GM21528 (cell line): ENCODE results near the gene PPIAL4G.
"Not testable (repeated sequence)": the region's sequence is repeated elsewhere in the genome, so short reads cannot be mapped to it uniquely, and the experiment has no call there.

Experiments used
- ATAC-seq: cut with Tn5 transposase; IDR thresholded peaks from one replicate; pipeline ENCODE4 v1.9.1; 2021; ENCODE audit warnings: mild to moderate bottlenecking, moderate library complexity; ENCODE audit not compliant: unreplicated experiment, low FRiP score

PPIAL4G gene

DNA sequence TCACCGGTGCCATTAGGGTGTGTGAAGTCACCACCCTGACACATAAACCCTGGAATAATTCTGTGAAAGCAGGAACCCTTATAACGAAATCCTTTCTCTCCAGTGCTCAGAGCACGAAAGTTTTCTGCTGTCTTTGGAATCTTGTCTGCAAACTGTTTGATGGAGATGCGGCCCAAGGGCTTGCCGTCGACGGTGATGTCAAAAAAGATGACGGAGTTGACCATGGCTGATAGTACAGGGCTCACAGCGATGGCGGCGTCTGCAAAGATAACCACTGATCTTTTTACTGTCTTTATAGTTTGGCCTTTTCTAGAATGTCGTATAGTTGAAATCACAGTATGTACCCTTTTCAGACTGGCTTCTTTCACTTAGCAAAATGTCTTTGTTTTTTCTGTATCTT is at the start of gene PPIAL4G:
Gene PPIAL4G (minus strand): TSS at position 274 of the 400 bp plus-strand sequence. CDS start 50 bp downstream, at position 224.
- ATAC-seq: not testable (repeated sequence)

DNA sequence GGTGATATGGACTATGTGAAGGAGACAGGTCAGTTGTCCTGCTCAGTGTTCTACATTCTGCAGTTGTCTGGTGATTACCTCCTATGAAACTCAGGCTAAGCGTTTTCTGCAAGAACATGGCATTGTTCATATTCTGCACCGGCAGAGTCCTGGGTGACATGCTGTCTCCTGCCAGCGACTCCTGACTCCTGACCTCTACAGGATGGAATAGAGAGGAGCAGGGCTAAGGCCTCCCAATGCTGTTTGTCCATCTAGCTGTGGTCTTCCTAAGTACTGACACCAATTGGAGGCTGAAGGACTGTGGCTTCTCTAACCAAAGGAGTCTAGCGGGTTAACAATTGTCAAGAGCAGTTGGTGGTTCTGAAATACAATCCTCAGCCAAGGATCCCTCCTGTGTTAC is 49.1 kb upstream of the PPIAL4G start:
- ATAC-seq: not testable (repeated sequence)

DNA sequence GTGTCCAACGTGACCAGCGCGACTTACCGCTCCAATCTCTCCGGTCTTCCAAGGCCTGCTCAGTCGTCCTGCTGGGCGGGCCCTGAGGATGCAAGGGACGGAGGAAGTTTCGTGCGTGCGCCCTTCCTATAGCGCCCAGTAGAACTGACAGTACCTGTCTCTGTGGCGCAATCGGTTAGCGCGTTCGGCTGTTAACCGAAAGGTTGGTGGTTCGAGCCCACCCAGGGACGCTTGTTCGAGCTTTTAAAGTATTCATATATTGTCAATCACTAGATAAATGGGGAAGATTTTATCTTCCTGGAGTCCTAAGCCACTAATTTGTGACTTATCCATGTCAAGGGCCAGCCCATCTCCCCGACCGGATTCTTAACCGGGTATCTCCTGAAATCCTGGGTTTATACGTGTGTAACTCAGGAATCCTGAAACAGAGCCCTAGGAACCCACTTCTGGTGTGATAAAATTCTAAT is 46.0 kb upstream of the PPIAL4G start:
- ATAC-seq: not testable (repeated sequence)

DNA sequence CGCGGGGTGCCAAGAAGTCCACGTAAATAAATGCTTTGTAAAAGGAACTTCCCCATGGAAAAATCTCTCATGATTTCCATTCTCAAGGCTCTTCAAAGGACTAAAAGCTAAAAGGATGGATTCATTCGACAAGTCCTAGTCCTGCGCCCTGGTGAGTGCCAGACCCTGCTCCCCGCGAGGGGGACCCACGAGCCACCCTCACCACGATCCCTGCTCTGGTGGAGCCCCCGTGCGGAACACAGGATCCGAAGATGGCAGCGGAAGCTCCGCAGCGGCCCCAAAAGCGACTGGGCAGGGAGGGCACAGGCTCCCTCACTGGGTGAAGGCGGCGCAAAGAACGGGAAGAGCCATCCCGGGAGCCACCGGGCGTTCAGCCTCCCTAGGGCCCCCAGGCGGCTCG is 45.5 kb upstream of the PPIAL4G start:
- not testable (repeated sequence) for ATAC-seq

DNA sequence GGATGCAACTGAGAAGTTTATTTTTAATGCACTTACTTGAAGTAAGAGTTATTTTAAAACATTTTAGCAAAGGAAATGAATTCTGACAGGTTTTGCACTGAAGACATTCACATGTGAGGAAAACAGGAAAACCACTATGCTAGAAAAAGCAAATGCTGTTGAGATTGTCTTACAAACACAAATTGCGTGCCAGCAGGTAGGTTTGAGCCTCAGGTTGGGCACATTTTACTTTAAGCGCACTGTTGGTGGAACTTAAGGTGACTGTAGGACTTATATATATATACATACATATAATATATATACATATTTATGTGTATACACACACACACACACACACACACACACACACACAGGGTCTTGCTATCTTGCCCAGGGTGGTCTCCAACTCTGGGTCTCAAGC is 43.5 kb upstream of the PPIAL4G start:
- not testable (repeated sequence) for ATAC-seq

DNA sequence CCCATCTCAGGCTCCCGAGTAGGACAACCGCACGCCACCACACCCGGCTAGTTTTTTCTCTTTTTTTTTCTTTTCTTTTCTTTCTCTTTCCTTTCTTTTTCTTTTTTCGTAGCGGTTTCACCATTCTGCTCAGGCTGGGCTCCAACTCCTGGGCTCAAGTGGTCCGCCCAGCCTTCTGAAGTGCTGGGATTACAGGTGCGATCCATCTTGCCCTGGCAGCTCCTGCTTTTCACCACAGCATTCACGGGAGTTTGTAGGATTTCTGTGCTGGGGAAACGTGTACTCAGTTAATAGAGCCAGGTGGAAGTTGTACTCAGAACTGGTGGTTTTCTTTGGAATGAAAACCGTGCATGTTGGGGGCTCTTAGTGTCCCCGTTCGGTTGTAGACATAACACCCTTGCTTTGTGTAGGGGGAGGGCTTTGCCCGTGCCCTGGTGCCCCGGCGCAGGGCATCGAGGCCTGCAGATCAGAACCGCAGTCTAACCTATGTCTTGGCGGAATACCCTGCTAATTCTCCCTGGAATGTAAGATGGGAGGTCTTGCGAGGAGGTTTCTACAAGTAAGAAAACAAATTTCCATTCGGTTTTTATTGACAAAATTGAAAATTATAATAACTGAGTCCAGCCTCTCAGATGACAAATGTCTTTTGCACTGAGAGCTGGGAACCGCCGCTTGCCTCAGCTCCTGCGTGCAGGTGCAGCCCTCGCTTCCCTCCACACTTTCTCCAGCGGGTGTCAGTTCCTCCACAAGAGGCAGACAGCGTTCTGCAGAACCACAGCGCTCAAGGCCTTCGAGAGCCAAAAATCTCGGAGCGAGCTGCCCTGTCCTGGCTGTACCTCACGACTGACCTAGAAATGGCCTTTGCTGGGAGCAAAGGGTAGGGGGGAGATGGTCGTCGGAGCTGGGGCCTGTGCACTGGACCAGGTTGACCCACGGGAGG is 40.4 kb upstream of the PPIAL4G start:
- not testable (repeated sequence) for ATAC-seq

DNA sequence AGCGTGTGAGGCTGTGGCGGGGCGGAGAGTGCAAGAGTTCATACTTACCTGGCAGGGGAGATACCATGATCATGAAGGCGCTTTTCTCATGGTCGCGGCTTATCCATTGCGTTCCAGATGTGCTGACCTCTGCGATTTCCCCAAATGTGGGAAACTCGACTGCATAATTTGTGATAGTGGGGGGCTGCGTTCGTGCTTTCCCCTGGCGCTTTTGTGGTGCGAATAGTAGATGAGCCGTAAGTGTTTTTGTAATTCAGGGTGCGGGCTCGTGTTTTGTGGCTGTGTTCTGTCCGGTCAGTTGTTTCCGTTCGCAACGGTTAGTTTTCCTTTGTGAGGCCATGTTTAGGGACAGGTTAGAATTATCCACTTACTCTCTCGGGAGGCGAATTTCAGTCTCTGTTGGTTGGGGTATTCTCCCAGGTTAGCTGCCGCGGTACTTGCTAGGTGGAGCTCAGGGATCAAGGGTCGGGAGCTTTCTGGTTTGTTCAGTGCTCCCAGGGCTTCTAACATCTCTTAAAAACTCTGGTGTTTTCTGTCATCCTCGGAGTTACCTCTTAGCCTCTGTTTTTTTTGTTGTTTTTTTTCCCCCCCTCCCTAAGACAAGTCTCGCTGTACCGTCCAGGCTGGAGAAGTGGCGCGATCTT is 39.6 kb upstream of the PPIAL4G start:
- ATAC-seq: peak; percentile 87

DNA sequence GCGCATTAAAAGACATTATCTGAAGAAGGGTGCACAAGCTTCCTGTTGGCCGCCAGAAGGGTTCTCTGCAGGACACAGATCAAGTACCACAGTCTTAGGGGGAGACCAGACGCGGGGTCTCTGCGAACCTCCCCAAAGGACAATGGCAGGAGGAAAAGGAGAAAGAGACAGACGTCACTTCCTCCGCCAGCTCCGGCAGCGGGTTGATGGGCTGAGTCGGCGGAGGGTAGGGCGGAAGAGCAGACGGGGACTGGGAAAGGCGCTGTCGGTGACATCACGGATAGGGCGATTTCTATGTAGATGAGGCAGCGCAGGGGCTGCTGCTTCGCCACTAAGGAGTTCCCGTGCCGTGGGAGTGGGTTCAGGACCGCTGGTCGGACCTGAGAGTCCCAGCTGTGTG is 39.0 kb upstream of the PPIAL4G start:
- ATAC-seq: peak; percentile 46

DNA sequence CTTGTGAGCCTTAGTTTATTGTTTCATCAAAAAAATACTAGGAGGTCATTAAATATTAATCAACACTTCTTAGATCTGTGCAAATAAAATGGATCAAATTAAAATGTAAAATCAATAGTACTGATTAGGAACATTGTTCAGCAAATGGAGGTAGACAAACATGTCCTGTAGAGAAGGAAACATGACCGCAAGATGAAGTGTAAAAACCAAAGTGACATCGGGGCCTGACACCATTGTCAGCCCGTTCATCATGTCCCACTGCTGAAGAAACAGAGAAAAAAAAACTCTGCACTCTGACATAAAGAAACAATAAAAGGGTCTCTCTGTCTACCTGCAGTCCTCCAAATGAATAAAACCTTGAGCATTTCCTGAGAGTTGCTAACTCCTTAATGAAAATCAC is 31.2 kb upstream of the PPIAL4G start:
- ATAC-seq: not testable (repeated sequence)

DNA sequence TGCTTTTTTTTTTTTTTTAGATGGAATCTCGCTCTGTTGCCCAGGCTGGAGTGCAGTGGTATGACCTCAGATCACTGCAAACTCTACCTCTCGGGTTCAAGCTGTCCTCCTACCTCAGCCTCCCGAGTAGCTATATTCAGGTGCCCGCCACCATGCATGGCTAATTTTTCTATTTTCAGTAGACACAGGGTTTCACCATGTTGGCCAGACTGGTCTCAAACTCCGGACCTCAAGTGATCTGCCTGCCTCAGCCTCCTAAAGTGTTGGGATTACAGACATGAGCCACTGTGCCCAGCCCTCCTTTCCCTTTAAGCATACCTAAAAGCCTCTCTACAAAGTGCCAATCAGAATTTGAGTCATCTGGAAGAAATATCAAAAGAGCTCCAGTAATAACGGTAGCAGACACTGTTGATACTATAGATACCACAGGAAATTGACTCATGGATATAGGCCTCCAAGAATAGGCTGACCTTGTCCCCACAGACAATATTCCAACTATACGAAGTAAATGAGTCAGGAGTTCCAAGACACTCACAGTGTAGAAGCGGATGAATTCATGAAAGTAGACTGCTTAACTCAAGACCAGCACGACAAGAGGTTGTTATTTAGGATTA is 29.6 kb upstream of the PPIAL4G start:
- not testable (repeated sequence) for ATAC-seq

DNA sequence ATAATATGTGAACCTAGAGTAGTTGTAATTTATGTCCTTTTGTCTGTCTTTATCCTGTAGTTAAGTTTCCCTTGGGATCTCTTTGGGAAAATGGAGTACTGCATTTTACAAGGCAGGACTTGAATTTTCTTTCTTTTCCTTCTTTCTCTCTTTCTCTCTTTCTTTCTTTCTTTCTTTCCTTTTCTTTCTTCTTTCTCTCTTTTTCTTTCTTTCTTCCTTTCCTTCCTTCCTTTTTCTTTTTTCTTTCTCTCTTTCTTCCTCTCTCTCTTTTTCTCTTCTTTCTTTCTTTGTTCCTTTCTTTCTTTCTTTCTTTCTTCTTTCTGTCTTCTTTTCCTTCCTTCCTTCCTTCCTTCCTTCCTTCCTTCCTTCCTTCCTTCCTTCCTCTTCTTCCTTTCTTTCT is 10.8 kb upstream of the PPIAL4G start:
- ATAC-seq: not testable (repeated sequence)

DNA sequence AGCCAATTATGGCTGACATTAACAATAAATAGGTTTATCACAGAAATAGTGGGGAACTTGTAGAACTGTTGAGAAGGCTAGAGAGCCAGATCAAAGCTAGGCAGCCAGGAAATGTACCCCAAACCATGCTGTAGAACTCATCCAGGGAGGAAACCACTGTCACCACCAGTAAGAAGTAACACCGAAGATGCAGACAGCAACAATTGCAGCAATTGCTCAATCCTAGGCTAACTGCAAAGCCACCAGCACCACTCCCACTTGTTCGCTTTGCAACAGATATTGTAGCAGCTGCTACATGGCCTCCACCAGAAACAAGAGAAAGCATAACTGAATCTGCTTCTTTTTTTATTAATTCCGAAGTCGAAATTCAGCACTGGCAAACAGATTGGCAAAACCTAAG is 2.0 kb downstream of the PPIAL4G start:
- ATAC-seq: not testable (repeated sequence)

DNA sequence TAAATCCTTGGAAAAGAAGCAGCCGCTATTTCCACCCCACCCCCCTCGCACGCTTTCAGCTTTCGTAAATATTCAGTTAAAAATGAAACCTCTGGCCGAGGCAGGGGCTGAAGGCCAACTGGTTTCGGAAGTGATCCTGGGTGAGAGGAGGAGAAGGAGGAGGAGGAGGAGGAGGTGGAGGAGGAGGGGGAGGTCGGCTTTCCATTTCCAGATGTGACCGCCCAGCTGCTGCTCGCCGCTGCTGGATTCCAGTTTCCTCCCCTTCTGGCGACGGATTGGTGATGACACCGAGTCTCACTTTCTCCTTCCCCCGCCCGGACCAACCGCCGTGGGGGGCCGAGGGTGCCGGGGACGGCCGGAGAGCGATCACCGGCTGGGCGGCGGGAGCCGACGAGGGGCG is 23.4 kb downstream of the PPIAL4G start:
- ATAC-seq: not testable (repeated sequence)

DNA sequence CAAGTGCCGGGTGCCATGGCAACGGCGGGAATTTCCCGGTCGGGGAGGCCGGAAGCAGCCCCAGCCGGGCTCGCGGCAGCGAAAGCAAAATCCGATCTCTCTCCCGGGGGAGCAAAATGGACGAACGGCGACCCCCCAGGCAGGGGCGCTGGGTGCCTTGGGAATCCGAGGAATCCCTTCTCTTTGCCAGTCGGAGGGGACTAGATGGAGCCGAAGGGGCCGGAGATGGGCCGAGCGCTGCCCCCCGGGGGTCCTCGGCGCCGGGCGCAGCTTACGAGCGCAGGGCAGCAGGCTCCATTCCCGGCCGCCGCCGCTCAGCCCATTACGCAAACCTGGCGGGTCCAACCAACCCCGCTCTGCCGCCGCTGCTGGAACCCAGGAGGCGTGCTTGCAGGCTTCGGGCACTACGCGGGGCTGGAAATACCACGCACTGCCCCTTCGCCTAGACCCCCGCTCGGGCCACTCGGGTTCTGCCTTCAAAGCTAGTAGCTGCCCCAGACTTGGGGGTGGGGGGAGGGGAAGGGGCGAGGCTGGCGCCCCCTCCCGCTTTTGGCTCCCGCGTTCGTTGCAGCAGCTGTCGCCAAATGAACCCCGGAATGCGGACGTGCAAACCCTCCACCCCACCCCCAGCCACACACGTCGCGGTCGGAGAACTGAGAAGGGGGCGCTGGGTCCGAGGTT is 24.1 kb downstream of the PPIAL4G start:
- ATAC-seq: not testable (repeated sequence)

DNA sequence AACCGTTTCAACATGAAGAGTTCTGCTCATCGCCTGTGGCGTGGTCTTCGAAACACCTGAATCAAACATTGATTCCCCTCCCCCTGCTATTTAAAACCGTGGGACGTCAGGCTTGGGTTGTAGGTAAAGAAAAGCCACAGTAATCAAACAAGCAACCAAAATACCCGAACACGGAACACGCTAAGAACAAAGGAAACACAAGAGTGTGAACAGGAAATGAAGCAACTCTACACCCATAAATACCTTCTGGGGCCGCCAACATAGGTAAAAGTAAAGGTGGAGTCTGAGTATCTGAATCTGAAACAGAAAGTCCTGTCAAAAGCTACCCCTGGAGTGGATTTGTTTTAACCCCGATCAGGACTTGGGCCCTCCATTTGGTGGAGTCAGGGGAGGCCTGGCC is 24.7 kb downstream of the PPIAL4G start:
- not testable (repeated sequence) for ATAC-seq

DNA sequence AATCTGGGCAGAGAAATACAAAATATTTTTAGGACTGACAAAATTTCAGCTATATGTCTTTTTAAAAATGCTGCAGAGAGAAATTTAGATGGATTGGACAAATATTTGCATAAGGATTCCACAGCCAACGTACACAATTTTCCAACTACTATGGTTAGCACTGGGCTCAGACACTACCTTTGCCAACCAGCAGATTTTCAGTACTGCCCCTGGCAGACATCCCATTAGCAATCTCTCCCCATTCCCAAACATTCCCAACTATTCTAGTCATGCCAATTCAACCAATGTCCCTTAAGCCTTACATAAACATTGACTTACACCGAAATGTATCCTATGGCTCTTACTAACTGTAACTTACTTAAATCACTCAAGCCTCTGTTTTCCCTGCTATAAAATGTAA is 30.3 kb downstream of the PPIAL4G start:
- not testable (repeated sequence) for ATAC-seq

DNA sequence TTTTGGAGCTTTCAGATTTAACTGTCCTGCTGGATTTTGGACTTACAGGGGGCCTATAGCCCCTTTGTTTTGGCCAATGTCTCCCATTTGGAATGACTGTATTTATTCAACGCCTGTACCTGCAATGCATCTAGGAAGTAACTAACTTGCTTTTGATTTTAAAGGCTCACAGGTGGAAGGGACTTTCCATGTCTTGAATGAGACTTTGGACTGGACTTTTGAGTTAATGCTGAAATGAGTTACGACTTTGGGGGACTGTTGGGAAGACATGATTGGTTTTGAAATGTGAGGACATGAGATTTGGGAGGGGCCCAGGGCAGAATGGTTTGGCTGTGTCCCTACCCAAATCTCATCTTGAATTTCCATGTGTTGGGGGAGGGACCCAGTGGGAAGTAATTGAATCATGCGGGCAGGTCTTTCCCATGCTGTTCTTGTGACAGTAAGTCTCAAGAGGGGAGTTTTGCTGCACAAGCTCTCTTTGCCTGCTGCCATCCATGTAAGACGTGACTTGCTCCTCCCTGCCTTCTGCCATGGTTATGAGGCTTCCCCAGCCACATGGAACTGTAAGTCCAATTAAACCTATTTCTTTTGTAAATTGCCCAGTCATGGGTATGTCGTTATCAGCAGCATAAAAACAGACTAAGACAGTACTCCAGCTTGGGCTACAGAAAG is 43.3 kb downstream of the PPIAL4G start:
- ATAC-seq: not testable (repeated sequence)

DNA sequence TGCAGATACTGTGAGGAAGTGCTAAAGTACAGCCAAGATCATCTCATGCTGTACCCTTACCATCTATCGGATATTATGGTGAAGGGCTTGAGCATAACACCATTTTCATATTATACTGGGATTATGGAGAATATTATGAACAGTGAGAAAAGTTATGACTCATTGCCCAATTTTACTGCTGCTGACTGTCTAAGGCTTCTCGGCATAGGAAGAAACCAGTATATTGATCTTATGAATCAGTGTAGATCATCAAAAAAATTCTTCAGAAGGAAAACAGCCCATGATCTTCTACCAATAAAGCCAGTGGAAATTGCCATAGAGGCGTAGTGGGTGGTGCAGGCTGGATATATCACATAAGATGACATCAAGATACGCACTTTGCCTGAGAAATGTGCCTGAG is 47.7 kb downstream of the PPIAL4G start:
- no peak for ATAC-seq

DNA sequence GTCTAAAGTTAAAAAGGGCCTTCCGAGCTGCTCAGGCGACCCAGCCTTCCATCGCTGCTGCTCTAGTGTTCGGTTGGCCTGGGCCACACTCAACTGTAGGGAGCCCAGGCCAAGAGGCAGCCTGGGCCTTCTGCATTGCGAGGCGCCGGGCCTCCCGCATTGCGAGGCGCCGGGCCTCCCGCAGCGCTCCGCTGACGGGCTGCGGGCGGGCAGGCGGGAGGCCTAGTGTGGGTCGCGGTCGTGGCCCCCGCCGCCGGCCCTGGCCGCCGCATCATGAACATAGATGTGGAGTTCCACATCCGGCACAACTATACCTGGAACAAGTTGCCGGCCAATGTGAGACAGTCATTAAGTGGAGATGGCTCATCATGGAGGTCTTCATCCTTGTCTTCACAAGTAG is 48.3 kb downstream of the PPIAL4G start:
- no peak for ATAC-seq

DNA sequence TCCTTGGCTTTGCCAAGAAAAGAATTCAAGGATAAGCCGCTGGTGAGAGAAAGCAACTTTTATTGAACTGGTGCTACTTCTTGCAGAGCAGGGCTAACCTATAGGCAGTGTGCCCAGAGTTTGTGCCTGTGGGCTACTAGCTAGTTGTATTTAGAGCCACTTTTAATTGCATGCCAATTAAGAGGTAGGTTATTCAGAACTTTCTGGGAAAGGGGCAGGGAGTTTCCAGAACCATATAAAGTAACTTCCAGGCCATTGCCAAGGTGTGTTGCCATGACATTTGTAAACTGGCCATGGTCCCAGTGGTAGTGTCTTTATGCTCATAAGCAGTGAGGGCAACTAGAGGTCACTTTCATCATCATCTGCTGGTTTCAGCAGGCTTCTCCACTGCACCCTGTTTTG is 50.2 kb downstream of the PPIAL4G start:
- ATAC-seq: not testable (repeated sequence)
